HG03457 (cell line): ENCODE measurements around the gene SLFNL1.

Experiments
- ATAC-seq: cut with Tn5 transposase; IDR thresholded peaks from one replicate; pipeline ENCODE4 v1.9.1; 2021; ENCODE audit warnings: moderate number of reproducible peaks; ENCODE audit not compliant: unreplicated experiment

Gene SLFNL1

DNA sequence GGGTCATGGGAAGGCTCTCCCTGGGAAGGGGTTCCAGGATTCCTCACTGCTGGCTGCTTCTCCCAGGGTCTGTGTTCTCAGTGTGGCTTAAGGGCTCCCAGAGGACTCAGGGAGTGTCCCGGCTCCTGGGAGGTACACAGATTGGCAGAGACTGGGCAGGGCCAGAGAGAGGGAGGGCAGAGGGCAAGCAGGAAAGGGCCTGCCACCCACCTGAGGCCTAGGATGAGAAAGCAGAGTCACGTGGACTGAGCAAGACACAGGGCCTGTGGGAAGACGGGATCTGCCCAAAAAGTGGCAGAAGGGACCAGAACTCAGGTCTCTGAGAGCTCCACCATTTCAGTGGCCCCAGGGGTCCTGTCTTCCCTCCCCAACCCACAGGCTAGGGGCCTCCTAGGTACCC is 871 bp downstream of the SLFNL1 start:
- ATAC-seq, result no peak

DNA sequence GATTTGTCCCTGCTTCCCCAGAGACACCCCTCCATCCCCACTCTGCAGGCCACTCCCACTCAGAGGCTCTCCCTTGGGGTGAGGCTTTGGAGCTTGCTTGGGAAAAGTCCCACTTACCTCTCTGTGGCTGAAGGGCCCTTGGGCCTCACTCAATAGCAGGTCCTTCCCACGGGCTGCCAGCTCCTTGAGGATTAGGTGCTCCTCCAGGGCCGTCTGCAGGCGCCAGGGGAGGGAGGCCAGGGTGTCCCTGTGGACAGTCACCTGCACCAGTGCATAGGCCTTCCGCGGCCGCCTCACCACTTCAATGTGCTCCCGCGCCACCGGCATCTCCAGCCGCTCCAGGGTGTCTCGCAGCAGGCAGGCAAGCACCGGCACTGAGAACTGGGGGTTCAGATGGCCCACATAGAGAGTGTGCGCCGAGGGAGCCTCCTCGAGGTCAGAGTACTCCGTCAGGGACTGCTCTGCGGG is 1.4 kb downstream of the SLFNL1 start:
- ATAC-seq, result no peak

DNA sequence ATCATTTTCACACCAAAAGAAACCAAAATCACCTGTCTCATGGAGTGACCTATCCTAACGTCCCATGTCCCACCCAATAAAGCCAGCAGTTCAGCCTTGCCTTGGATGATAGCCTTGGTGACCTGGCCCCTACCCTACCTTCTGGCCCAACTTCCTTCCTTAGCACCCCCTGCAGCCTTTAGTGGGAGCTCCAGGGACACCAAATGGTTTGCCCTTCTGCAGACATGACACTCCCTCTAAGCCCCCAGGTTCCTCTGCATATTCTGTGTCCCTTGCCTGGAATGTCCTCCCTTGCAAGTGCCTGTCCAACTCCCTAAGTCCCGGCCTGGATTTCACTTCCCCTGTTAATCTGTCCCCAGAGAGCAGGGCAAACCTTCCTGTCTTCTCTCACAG is 2.2 kb downstream of the SLFNL1 start:
- ATAC-seq, result no peak

DNA sequence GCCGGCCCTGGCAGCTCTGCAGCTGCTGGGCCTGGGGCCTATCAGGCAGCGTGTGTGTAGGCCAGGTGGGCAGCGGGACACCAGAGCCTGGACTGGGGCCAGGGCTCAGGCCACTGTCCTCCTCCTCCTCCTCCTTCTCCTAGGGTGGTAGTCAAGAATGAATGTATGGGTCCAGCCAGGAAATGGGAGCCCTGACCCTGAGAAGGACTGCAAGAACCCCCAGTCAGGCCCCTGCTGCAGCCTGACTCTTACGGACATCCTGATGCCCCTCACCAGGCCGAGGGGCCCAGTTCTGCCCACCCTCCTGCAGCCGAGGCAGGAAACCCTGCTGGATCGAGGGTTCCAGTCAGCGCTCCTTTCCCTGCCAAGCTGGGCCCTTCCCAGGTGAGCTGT is 3.5 kb downstream of the SLFNL1 start:
- ATAC-seq, result no peak

DNA sequence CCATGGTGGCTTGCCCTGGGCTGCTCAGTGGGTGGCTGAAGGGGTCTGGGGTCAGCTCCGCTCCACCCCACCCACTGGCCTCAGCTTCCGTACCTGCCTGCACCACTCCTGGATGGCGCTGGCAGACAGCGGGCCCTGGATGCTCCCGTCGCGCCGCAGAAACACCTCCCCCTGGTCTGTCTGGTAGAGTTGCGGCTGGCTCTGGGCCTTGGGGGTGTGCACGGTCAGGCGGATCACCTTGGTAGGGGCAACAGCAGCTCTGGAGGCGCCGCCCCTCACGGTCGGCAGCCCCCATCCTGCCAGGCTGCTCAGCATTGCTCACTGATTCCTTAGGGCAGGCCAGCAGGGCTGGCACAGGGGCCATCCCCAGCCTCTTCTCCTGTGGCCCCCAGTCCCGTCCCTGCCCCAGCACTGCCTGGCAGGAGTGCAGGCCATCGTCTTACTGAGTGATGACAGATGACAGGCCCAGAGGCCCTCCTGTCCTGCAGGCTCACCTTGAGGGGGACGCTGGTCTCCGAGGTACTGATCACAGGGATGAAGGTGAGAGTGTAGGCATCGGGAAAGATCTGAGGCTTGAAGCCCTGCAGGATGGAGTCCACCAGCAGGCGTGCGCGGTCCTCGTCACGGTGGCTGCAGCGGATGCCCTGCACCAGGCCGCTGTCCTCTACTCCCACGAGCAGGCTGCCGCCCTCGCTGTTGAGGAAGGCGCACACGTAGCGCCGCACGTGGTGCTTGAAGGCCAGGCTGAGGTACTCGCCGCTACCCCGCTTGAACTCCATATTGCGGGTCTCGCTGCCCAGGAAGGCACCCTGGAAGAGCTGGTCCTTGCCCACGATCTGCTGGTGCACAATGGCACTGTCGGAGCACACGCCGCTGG is 4.1 kb downstream of the SLFNL1 start:
- ATAC-seq, result no peak

DNA sequence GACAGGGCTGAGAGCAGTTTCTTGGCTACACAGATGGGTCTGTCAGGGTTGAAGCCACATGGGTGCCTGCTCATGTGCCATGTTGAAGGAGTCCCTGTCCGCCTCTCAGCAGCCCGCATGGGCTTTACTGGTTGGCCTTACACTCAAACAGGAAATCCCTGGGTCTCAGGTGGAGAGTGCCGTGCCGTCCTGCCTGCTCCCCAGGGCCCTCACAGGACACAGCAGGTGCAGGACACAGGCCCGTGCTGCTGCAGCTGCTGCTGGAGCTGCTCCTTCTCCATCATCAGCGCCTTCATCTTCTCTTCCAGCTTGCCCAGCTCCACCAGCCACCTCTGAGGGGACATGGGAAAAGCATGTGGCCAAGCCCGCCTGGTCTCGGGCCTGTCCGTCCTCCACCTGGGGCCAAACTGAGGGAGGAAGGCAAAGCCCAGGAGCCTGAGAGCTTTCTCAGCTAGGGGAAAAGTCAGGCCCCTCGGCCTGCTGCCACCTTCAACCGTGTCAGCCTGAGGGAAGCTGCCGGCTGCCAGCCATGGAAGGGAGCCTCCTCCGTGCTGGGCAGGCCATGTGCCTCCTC is 5.5 kb downstream of the SLFNL1 start:
- ATAC-seq, result no peak

DNA sequence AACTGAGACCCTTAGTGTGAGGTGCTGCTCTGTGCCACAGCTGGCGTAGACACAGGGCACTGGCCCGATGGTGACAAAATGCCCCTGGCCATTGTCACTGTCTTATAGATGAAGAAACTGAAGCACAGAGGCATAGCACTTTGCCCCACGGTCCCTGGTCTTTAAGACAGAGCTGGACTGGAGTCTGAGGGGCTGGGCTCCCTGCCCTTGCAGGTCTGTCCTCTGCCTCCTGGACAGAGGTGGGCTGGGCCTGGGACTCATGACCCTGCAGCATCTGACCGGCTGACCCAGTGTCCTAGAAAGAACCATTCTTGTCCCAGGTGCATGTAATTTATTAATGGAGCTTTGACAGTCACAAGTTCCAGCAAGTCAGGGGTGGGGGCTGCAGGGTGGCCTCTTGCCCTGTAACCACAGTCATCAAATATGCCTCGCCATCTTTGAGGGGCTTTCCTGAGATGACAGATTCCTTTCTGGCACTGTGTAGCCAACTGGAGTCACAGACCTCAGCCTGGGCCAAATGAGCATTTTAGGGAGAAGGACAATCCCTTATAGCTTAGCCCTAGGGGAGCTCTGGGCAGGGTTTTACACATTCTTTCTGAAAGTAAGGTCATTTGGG is 6.1 kb downstream of the SLFNL1 start:
- no peak for ATAC-seq

DNA sequence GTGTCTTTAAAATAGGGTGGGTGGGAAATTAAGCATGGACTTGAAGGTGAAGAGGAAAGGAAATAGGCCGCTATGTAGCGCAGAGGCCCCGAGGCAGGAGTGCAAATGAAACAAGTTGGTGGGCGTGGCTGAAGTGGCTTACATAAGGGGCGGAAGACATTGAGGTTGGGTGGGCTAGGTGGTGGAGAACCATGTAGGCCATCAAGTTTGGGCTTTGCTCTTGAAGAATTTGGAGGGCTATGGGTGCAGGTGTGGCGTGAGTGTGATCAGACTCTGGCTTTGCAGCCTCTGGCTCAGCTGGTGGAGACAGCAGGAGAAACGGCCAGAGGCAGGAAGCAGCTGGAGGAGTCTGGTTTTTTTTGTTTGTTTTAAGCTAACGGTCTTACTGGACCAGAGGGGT is 6.7 kb downstream of the SLFNL1 start:
- no peak for ATAC-seq

DNA sequence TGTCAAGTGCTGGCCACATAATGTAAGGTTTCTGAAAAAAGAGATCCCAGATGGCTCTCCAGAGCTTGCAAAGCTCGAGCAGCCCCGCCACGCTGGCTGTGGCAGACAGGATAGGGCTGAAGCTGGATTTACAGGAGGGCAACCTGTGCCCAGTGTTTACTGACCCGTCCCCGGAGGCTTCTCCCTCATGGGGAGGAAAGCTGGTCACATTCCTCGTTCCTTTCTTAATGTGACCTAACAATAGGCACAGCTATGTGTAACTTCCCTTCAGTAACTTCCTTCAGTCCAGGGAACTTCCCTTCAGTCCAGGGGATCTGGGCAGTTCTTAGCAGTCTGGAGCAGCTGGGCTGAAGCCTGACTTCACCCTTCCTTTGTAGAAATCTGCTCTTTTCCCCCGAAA is 7.7 kb downstream of the SLFNL1 start:
- ATAC-seq, result no peak

DNA sequence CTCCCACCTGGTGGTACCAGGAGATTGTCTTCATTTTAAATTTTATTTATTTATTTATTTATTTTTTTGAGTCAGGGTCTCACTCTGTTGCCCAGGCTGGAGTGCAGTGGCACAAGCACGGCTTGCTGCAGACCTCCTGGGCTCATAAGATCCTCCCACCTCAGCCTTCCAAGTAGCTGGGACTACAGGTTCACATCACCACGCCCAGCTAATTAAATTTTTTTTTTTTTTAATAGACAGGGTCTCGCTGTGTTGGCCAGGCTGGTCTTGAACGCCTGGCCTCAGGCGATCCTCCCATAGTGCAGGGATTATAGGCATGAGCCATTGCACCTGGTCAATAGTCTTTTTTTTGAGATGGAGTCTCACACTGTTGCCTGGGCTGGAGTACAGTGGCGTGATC is 8.5 kb downstream of the SLFNL1 start:
- no peak for ATAC-seq

DNA sequence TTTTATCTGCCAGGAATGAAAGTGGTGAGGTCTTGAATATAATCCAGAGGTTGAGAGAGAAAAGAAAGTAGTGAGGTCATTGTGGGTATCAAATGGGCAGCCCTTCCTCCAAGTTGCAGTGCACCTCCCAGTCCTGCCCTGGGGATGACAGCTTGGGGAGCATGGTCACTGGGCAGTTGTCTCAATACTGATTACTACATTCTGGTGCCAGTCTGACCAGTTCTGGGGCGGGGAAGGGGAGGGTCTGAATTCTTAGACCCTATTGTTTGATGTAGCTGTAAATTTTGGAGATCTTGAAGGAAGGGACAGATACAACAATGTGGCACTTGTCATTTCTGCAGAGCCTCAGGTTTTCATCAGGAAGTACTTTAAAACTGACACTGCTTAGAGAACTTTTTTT is 11.2 kb downstream of the SLFNL1 start:
- ATAC-seq, result no peak

DNA sequence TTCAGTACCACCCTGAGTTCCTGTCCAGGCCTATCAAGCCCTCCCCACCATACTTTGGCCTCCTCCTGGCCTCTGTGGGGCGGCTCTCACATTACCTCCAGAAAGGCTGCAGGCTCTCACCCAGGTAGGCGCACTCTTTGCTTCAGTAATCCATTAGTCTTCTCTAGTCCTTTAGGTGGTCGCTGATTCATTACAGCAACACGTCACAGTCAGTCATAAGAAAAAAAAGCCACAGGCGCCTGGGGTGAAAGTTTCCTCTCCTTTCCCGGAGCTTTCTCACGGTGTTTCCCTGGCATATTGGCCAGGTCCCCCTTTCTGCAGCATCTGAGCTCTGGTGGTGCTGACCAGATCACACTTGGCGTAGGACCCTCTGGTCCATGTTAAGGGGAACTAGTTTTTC is 12.1 kb downstream of the SLFNL1 start:
- ATAC-seq, result no peak

DNA sequence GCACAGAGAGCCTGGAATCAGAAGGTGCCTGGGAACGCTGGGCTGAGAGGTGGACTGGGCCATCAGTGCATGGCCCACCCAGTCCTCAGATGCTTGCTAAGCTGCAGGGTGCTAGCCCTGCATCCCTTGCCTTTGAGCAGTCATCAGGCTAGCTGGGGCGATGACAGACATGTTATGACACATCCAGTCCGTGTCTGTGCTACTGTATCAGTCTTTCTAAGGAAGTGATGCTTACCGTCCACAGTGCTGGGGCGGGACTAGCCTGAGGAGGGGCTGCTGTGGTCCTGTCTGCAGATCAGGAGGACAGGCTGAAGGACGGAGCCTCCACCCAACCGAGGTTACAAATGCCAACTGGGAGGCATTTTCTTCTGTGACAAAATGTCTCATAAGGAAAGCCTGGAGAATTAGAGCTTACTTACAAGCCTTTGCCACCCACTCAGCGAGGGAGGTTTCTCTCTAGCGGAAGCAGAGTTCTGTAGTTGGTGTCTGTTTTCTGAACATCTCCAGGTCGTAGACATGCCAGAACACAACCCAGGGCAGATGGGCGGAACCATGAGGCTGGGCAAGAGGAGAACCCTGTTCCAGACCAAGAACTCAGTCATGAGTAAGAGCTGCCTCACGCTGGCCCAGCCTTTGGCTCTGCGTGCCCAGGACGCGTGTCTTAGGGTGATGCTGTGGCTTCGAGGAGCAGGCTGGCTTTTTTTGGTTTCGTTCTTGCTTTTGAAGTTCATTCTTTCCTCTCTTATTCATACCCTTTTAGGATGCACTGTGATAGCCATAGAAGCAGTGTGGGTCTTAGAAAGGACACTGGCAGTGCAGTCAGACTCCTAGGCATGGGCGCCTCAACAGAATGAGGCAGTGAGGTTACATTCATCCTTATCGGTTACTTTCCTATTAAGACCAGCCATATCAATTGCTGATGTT is 14.3 kb downstream of the SLFNL1 start:
- no peak for ATAC-seq

DNA sequence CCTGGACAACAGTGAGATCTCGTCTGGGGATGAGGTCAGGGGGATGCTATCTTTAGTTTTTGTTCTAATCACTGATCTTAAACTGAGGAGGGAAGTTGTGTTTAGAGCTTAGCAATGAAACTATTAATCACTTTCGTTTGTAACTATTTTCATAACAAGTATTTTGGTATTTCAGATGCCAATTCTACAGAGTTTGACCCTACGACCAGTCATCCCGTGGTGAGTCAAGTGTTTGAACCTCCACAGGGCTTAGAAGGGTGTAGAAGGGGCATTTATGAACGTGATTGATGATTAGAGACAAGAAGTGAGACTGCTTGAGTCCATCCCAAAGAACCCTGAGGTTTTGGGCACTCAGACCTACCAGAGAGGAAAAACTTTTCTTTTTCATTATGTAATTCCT is 15.6 kb downstream of the SLFNL1 start:
- no peak for ATAC-seq

DNA sequence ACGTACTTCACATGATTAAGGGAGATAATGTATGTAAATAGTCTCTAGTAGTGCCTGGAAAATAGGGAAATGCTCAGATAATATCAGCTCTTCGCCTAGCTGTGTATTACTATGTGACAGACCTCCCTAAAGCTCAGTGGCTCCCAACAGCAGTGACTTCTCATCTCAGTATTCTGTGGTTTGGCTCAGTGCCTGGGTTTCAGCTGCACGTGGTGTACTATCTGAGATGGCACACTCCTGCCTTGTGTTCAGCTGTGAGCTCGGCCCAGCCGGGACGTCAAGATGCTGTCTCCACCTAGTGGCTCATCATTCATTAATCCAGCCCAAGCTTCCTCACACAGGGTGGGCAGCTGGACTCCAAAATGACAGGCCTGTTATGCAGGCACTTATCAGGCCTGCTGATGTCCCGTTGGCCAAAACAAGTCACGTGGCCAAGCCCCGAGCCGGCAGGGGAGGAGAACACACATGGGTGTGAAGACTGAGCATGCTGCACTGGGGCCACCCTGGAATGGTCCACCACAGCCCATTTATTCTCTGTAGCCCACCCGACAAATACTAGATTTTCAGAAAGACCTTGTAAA is 17.8 kb downstream of the SLFNL1 start:
- ATAC-seq, result peak; percentile 88

DNA sequence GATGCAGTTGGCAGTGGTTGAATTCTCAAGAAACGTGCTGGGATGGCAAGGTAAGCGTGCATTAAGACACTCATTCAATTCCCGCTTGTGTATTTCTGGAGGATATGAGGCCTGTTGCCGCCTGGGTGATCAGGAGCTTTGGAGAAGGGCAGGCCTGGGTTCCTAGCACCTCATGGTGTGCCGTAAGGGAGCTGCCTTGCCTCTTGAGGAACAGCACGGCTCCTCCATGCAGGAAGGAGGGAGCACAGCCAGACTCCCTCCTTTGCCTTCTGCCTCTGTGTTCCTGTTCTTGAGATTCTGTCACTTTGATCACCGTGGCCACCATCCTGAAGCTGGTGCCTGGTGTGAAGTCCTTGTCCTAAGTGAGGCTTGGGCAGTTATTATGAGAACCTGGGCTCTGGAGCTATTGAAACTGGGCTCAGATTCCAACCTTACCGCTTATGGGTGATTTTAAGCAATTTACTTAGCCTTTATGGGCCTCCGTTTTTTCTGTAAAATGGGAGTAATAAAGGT is 18.3 kb downstream of the SLFNL1 start:
- ATAC-seq, result no peak

DNA sequence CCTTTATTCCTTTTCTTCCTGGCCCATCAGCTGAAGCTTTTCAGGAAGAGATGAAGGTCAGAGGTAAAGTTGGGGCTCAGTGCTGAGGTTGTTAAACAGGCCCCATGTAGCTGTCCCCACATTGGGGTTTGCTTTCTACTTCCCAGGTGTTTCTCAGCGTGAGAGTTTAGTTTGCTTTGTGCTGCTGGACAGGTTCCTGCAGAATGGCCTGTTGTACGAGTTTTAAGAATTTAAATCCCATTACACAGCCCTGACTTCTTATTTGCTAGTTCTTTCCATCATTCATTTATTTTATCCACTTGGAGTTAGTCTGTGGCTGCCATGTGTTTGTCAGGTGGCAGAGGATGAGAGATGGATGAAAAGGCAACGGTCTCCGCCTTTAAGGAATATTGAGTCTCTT is 22.9 kb downstream of the SLFNL1 start:
- no peak for ATAC-seq

DNA sequence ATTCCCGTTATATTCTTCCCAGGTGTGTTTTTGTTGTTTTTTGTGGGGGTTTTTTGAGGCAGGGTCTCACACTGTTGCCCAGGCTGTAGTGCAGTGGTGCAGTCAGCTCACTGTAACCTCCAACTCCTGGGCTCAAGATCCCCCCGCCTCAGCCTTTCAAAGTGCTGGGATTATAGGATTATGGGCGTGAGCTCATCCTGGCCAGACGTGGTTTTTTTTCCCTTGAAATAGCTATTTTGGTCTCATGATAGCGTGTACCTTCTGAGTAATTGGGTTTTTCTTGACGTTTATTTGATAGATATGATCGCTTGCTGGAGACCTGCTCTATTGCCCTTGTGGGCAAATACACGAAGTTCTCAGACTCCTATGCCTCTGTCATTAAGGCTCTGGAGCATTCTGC is 24.4 kb downstream of the SLFNL1 start:
- no peak for ATAC-seq

DNA sequence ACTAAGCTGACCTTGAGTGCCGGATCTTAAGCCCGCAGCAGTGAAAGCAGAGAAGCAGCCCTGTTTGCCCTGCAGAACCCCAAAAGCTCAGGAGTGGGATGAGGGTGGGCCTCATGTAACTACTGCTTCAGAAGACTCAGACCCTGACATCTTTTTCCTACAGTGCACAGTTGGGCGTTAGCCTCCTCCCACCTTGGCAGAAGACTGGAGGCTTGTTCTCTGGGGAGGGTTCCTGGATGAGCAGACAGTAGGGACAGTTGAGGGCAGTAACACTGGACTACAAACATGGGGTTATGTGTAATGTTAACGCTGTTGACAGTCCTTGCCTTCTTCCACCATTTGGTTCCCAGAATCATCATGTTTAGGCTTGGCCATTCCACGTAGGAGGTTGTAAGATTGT is 32.5 kb downstream of the SLFNL1 start:
- no peak for ATAC-seq

DNA sequence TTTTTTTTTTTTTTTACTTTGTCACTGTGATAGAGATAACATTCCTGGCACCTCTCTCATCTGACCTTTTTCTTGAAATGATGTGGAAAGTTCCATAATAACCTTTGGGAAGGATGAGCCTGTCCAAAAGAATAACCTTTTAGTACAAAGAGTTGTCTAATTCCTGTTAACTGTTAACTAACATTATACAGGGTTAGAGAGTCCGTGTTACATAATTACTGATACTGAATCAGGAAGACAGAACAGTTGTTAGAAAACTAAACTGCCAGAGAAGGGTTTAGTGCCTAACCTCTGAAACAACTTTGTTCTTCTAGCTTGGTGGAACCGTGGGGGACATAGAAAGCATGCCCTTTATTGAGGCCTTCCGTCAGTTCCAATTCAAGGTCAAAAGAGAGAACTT is 33.2 kb downstream of the SLFNL1 start:
- no peak for ATAC-seq
